IMR-90 (cell line): ENCODE results near the gene HSPA12A. TPM values are rescaled to one million over a fixed set of nuclear protein-coding genes. Genes with fewer than 3 reads are reported as not detected.

Experiments
- BHLHE40 ChIP-seq: fragments of 150-350 bp; IDR thresholded peaks from 2 replicates; pipeline ENCODE4 v1.6.1; 2016; ENCODE audit warnings: mild to moderate bottlenecking, low read depth, low read length
- polyA plus RNA-seq, 3 experiments: library from polyadenylated mRNA; depleted of rRNA; stranded (reverse); fragments of >200 nt; gene quantifications; 2 replicates each; pipeline ENCODE4 v1.2.3, GENCODE V29; 2012; ENCODE audit warnings: low replicate concordance in 1 of 3
- total RNA-seq: library from RNA; depleted of rRNA; stranded (reverse); fragments of >200 nt; gene quantifications from 2 replicates; pipeline ENCODE4 v1.2.3, GENCODE V29; 2012
- TF ChIP-seq, protein P1 (sequence below): conservative IDR thresholded peaks from 2 replicates; pipeline ENCODE4 v1.5.1; 2012; ENCODE audit warnings: mild to moderate bottlenecking, low read depth, low read length, improper control_type of control experiment

The HSPA12A gene
- total and polyA plus RNA-seq, 2 of the 4 experiments (the other 2 are of a cell fraction) = 16.1 to 16.7 TPM

DNA sequence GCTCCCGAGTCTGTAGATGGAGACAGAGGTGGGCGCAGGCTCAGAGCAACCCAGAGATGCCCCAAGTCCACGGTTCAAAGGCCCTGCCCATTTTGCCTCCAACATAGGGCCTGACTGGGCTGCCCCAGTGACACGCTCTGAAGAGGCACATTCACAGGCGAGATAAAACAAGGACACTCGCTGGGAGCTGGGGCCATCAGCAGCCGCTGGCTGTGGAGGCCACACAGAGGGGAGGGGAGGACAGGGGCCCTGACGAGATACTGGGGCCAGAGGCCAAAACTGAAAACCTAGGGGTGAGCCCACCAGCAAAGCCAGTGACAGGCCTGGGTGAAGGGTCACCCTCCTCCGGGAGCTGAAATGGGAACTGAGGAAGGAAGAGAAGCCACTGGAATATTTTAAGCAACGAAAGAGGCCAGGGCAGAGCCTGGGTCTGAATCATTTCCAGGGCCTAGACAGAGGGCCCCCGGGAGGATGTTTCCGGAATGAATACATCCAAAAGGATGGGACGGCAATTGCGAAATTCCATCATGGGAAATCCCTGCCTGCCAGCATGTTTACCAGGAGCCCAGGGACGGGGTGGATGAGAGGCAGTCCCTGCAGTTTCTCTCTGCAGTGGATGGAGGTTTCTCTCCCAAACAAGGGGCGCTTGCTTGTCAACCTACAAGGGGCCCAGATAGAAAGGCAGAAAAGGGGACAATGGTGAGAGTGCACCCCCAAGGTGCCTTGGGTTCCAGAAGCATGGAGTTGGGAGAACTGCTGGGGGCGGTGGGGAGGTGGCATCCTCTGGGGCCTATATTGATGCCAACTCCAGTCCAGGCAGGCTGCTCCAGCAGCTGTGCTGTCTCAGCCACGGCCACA, 29.0 kb upstream of the HSPA12A start (continued):
- TF ChIP-seq, protein P1, sequence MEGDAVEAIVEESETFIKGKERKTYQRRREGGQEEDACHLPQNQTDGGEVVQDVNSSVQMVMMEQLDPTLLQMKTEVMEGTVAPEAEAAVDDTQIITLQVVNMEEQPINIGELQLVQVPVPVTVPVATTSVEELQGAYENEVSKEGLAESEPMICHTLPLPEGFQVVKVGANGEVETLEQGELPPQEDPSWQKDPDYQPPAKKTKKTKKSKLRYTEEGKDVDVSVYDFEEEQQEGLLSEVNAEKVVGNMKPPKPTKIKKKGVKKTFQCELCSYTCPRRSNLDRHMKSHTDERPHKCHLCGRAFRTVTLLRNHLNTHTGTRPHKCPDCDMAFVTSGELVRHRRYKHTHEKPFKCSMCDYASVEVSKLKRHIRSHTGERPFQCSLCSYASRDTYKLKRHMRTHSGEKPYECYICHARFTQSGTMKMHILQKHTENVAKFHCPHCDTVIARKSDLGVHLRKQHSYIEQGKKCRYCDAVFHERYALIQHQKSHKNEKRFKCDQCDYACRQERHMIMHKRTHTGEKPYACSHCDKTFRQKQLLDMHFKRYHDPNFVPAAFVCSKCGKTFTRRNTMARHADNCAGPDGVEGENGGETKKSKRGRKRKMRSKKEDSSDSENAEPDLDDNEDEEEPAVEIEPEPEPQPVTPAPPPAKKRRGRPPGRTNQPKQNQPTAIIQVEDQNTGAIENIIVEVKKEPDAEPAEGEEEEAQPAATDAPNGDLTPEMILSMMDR = 0 out of 2 replicates have a peak, but pooled peaks have one; percentile 2
- TF ChIP-seq BHLHE40 = 0 out of 2 replicates have a peak, but pooled peaks have one; percentile 7
